Gastrocnemius medialis (tissue), 4 donors: ENCODE measurements around the gene SEPTIN6. TPM values are rescaled to one million over a fixed set of nuclear protein-coding genes. Genes with fewer than 3 reads are reported as not detected.

Experiments used
- ATAC-seq, 2 donors: fragments of 150-250 bp; one replicate each; pipeline ENCODE4 v1.9.1; 2016
- DNase-seq, 2 donors: peaks; one replicate each; pipeline ENCODE4 v3.0.0-alpha.2; 2019
- H3K27ac ChIP-seq, 4 donors: fragments of 200-600 bp; sonication (generic); 1 replicate in 1 of 4; 2 replicates in 3 of 4; pipeline ENCODE4 v1.5.1; 2016 to 2018; ENCODE audit warnings: mild to moderate bottlenecking in 2 of 4, moderate library complexity in 1 of 4
- H3K27me3 ChIP-seq, 3 donors: fragments of 200-600 bp; sonication (generic) in 2 of 3; 1 replicate in 1 of 3; 2 replicates in 2 of 3; pipeline versions ENCODE4 v1.5.1 to v1.6.0; 2016 to 2019; ENCODE audit warnings: mild to moderate bottlenecking in 1 of 3, moderate library complexity in 1 of 3
- H3K36me3 ChIP-seq, 2 donors: fragments of 200-600 bp; sonication (generic) in 1 of 2; one replicate each; pipeline ENCODE4 v1.5.1; 2017 to 2018
- H3K4me1 ChIP-seq, 2 donors: fragments of 200-600 bp; sonication (generic) in 1 of 2; one replicate each; pipeline ENCODE4 v1.5.1; 2016 to 2017; ENCODE audit warnings: mild to moderate bottlenecking in 2 of 2
- H3K4me3 ChIP-seq, 4 donors: fragments of 200-600 bp; sonication (generic) in 3 of 4; 1 replicate in 1 of 4; 2 replicates in 3 of 4; pipeline ENCODE4 v1.5.1; 2016 to 2019; ENCODE audit warnings: mild to moderate bottlenecking in 2 of 4
- H3K9me3 ChIP-seq, 3 donors: fragments of 200-600 bp; sonication (generic) in 2 of 3; 1 replicate in 1 of 3; 2 replicates in 2 of 3; pipeline ENCODE4 v1.5.1; 2016 to 2019
- CTCF ChIP-seq, 5 experiments: fragments of 450-650 bp in 3 of 5; fragments of 200-600 bp in 2 of 5; sonication (generic) in 2 of 5; IDR thresholded peaks in 4 of 5; conservative IDR thresholded peaks in 1 of 5; 1 replicate in 4 of 5; 2 replicates in 1 of 5; pipeline ENCODE4 v1.5.1; 2016 to 2019; ENCODE audit warnings: antibody characterized with exemption in 5 of 5, mild to moderate bottlenecking in 3 of 5, moderate library complexity in 3 of 5
- POLR2A ChIP-seq, 2 donors: fragments of 450-650 bp; IDR thresholded peaks; one replicate each; pipeline ENCODE4 v1.6.1; 2017; ENCODE audit warnings: antibody characterized with exemption in 2 of 2, mild to moderate bottlenecking in 2 of 2, moderate library complexity in 2 of 2
- in situ Hi-C, 4 donors: fragments of 200-750 bp; cut with MboI; loops; one replicate each; pipeline versions ENCODE4 v1.15.0 to v1.8.0; 2017; ENCODE audit warnings: low sequenced_read_pairs in 4 of 4
- intact Hi-C: fragments of 100-400 bp; cut with DNase I; formaldehyde crosslinking; loops from one replicate; pipeline ENCODE4 v1.15.1; 2023; ENCODE audit warnings: low total_unique reads
- microRNA counts, 2 donors: library from miRNA; unstranded; fragments of <30 nt; microRNA quantifications; one replicate each; lab custom pipeline; 2016
- microRNA-seq, 2 donors: library from miRNA; unstranded; fragments of <30 nt; microRNA quantifications; one replicate each; pipeline ENCODE4, GENCODE V29; 2016; ENCODE audit warnings: borderline replicate concordance in 2 of 2
- total RNA-seq, 4 donors: library from RNA; depleted of rRNA; stranded (reverse); fragments of >200 nt; gene quantifications; one replicate each; pipeline versions ENCODE4 v1.1.0 to v1.2.3, GENCODE V29; 2016

SEPTIN6 gene
- total RNA-seq, 4 donors from 2014 or later = 1.2 to 11.1 (median 3.5) TPM

- in situ Hi-C loops (no loop called here), intact Hi-C loops (no loop called here)
- no peak for DNase-seq
- TF ChIP-seq POLR2A (IDR thresholded peaks at IDR 0.05) (no peak), CTCF (IDR thresholded peaks at IDR 0.05 in 4 of 5, conservative IDR thresholded peaks at IDR 0.05 in 1 of 5) (no peak)
- no peak overlapping the region for H3K4me3 ChIP-seq
- no peaks in the 10 kb centered on the region for H3K27me3 ChIP-seq
- no peaks in the 10 kb centered on the region for H3K36me3 ChIP-seq
- H3K9me3 ChIP-seq = no peaks in the 10 kb centered on the region
- no peaks in the 10 kb centered on the region for H3K4me1 ChIP-seq
- ATAC-seq = no peak
- H3K27ac ChIP-seq = no peak overlapping the region
Measured at GRCh38 chrX:119647552-119648420, 45.2 kb downstream of the SEPTIN6 start.

- H3K27ac ChIP-seq = no peak overlapping the region
- H3K9me3 ChIP-seq = no peaks in the 10 kb centered on the region
- in situ Hi-C loops (no loop called here), intact Hi-C loops (no loop called here)
- no peak overlapping the region for H3K4me3 ChIP-seq
- no peaks in the 10 kb centered on the region for H3K36me3 ChIP-seq
- no peak for TF ChIP-seq CTCF (IDR thresholded peaks at IDR 0.05 in 4 of 5, conservative IDR thresholded peaks at IDR 0.05 in 1 of 5)
- no peak for TF ChIP-seq POLR2A (IDR thresholded peaks at IDR 0.05)
- H3K27me3 ChIP-seq = no peaks in the 10 kb centered on the region
- no peaks in the 10 kb centered on the region for H3K4me1 ChIP-seq
- ATAC-seq (no peak), DNase-seq (no peak)
Measured at GRCh38 chrX:119647089-119647488, 45.9 kb downstream of the SEPTIN6 start.

GRCh38 chrX:119646515-119646914, 46.5 kb downstream of the SEPTIN6 start:
- Histone ChIP-seq H3K9me3 (no peaks in the 10 kb centered on the region), H3K4me1 (no peaks in the 10 kb centered on the region), H3K27me3 (no peaks in the 10 kb centered on the region), H3K36me3 (no peaks in the 10 kb centered on the region), H3K4me3 (no peak overlapping the region), H3K27ac (no peak overlapping the region)
- intact Hi-C loops (no loop called here), in situ Hi-C loops (no loop called here)
- DNase-seq (no peak), ATAC-seq (no peak)
- TF ChIP-seq POLR2A (IDR thresholded peaks at IDR 0.05) = no peak
- no peak for TF ChIP-seq CTCF (IDR thresholded peaks at IDR 0.05 in 4 of 5, conservative IDR thresholded peaks at IDR 0.05 in 1 of 5)

- in situ Hi-C loops = no loop called here
- intact Hi-C loops = no loop called here
- no peak for ATAC-seq
- no peak for DNase-seq
- Histone ChIP-seq H3K36me3 (no peaks in the 10 kb centered on the region), H3K4me1 (no peaks in the 10 kb centered on the region), H3K27ac (no peak overlapping the region), H3K4me3 (no peak overlapping the region), H3K27me3 (no peaks in the 10 kb centered on the region), H3K9me3 (no peaks in the 10 kb centered on the region)
- no peak for TF ChIP-seq CTCF (IDR thresholded peaks at IDR 0.05 in 4 of 5, conservative IDR thresholded peaks at IDR 0.05 in 1 of 5)
- no peak for TF ChIP-seq POLR2A (IDR thresholded peaks at IDR 0.05)
Measured at GRCh38 chrX:119643696-119644095, 49.3 kb downstream of the SEPTIN6 start.

MicroRNA genes within 50 kb of the gene (microRNA counts, 767-probe panel; counts per million panel counts)
- microRNA hsa-miR-766-3p (lab: Ali Mortazavi, UCI) = 356 to 448 counts per million in 2 donors

Small RNAs within 50 kb of the gene (microRNA-seq; reads per million reads assigned to microRNA genes)
- gene MIR766 = 2.6 to 7.1 reads per million in 2 donors

Other genes with a start within 250 kb of the SEPTIN6 start
- gene SLC25A5, start 224.7 kb downstream of the SEPTIN6 start, total RNA-seq = 10 to 100 TPM; 38.2 to 65.3 (median 52.2) TPM
- 10 to 100 TPM; 15.3 to 38.0 (median 17.3) TPM for gene STEEP1, start 127.8 kb downstream of the SEPTIN6 start, total RNA-seq
- 10 to 100 TPM; 28.1 to 41.7 (median 35.9) TPM for gene UBE2A, start 118.6 kb downstream of the SEPTIN6 start, total RNA-seq
- gene NKRF, start 86.7 kb downstream of the SEPTIN6 start, total RNA-seq = 1 to 10 TPM; 2.5 to 5.1 (median 4.3) TPM
- gene SOWAHD, start 65.4 kb upstream of the SEPTIN6 start, total RNA-seq = under 1 TPM in 1 of 4 donors, not detected in 3; 0.76 TPM
- gene RPL39, start 98.5 kb upstream of the SEPTIN6 start, total RNA-seq = 1,000 to 10,000 TPM; 3,033 to 5,904 (median 3,913) TPM
- 1 to 10 TPM; 4.7 to 6.3 (median 5.7) TPM for gene UPF3B, start 159.8 kb upstream of the SEPTIN6 start, total RNA-seq
- 10 to 100 TPM in 2 of 4 donors, 1 to 10 TPM in 2; 8.9 to 15.7 (median 12.1) TPM for gene RNF113A, start 178.6 kb upstream of the SEPTIN6 start, total RNA-seq
- 100 to 1,000 TPM; 101 to 119 (median 105) TPM for gene NDUFA1, start 178.7 kb upstream of the SEPTIN6 start, total RNA-seq
- not detected for gene AKAP14, start 202.7 kb upstream of the SEPTIN6 start, total RNA-seq